Skeletal muscle satellite cell (primary cell): ENCODE data around the gene BICC1.

Source experiments
- H3K27me3 ChIP-seq: 2 replicates; pipeline ENCODE4 v1.7.0; 2013; ENCODE audit warnings: low read length; ENCODE audit not compliant: control insufficient read depth, insufficient read depth
- H3K36me3 ChIP-seq: 2 replicates; pipeline ENCODE4 v1.7.0; 2013; ENCODE audit warnings: mild to moderate bottlenecking, control low read depth, low read length; ENCODE audit not compliant: insufficient read depth
- H3K4me1 ChIP-seq: 2 replicates; pipeline ENCODE4 v1.7.0; 2013; ENCODE audit warnings: low read length; ENCODE audit not compliant: control insufficient read depth, insufficient read depth
- H3K4me2 ChIP-seq: 2 replicates; pipeline ENCODE4 v1.7.0; 2013; ENCODE audit warnings: mild to moderate bottlenecking, low read length
- H3K4me3 ChIP-seq: 2 replicates; pipeline ENCODE4 v1.7.0; 2013; ENCODE audit warnings: low read length
- H3K9ac ChIP-seq: 2 replicates; pipeline ENCODE4 v1.7.0; 2013; ENCODE audit warnings: mild to moderate bottlenecking, low read depth, low read length, moderate library complexity
- H3K9me3 ChIP-seq: replicated peaks from 2 replicates; pipeline ENCODE4 v1.7.0; 2013; ENCODE audit warnings: mild to moderate bottlenecking, control low read depth, low read length

Gene BICC1

GRCh38 chr10:58644311-58644710 is 131.6 kb downstream of the BICC1 start:
- peak overlapping the region; percentile 31 for H3K9ac ChIP-seq
- peaks cover 65% of the 10 kb centered on the region for H3K4me1 ChIP-seq
- H3K36me3 ChIP-seq: no peaks in the 10 kb centered on the region
- H3K4me2 ChIP-seq: no peak overlapping the region
- H3K9me3 ChIP-seq: no peaks in the 10 kb centered on the region
- H3K27me3 ChIP-seq: no peaks in the 10 kb centered on the region
- H3K4me3 ChIP-seq: no peak overlapping the region

- H3K4me2 ChIP-seq: no peak overlapping the region
Observed at GRCh38 chr10:58645416-58646146, 132.9 kb downstream of the BICC1 start.

GRCh38 chr10:58647376-58648112 is 134.9 kb downstream of the BICC1 start:
- no peak overlapping the region for H3K4me3 ChIP-seq
- peaks cover 63% of the 10 kb centered on the region for H3K4me1 ChIP-seq
- no peaks in the 10 kb centered on the region for H3K9me3 ChIP-seq

More at GRCh38 chr10:58645416-58646146, 132.9 kb downstream of the BICC1 start:
- Histone ChIP-seq H3K36me3 (no peaks in the 10 kb centered on the region), H3K4me1 (peaks cover 65% of the 10 kb centered on the region), H3K9me3 (no peaks in the 10 kb centered on the region), H3K27me3 (no peaks in the 10 kb centered on the region), H3K4me3 (no peak overlapping the region), H3K9ac (peak overlapping the region; percentile 12)

GRCh38 chr10:58648131-58648530 is 135.5 kb downstream of the BICC1 start:
- H3K4me3 ChIP-seq: no peak overlapping the region
- H3K27me3 ChIP-seq: no peaks in the 10 kb centered on the region
- no peaks in the 10 kb centered on the region for H3K36me3 ChIP-seq
- H3K9me3 ChIP-seq: no peaks in the 10 kb centered on the region
- peaks cover 63% of the 10 kb centered on the region for H3K4me1 ChIP-seq
- no peak overlapping the region for H3K9ac ChIP-seq
- H3K4me2 ChIP-seq: no peak overlapping the region

More at GRCh38 chr10:58647376-58648112, 134.9 kb downstream of the BICC1 start:
- H3K27me3 ChIP-seq: no peaks in the 10 kb centered on the region
- no peak overlapping the region for H3K9ac ChIP-seq
- H3K4me2 ChIP-seq: no peak overlapping the region
- no peaks in the 10 kb centered on the region for H3K36me3 ChIP-seq

DNA sequence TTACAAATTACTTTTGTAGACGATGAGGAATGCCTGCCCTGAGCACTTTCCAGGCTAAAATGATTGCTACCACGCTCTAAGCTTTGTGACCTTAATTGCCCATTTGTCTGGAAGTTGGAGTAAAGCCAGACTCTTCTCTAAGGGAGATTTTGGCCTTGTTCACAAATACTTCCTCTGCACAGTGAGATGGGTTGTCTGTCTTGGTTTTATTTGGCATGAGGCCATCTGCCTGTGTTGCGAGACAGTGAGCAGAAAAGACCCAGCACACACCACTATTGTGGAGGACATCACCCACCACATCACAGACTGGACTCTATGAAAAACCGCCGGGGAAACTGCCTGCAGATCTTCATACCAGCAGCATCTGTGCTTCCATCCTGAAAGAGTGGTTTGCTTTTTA is 138.4 kb downstream of the BICC1 start:
- Histone ChIP-seq H3K4me2 (peak overlapping the region; percentile 8), H3K27me3 (no peaks in the 10 kb centered on the region), H3K4me3 (no peak overlapping the region), H3K36me3 (no peaks in the 10 kb centered on the region), H3K4me1 (peaks cover 52% of the 10 kb centered on the region), H3K9ac (peak overlapping the region; percentile 24), H3K9me3 (no peaks in the 10 kb centered on the region)

DNA sequence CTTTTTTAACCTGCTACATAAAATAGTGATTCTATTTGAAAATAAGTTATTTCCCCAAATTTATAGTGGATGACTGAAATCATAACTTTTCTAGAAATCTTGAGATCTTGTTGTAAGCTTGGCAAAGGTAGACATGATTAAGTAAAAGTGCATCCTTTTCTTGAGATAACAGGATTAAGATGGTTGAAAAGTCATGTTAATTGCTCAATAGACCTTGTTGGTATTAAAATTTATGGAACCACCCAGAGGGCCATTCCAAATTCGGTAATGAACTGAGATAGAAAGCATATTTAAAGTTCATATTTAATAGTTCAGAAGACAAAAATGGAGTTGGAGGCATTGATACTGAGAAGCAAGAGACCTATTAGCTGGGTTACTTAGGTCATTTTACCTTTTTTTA is 139.1 kb downstream of the BICC1 start:
- Histone ChIP-seq H3K36me3 (no peaks in the 10 kb centered on the region), H3K4me1 (peaks cover 51% of the 10 kb centered on the region), H3K9me3 (no peaks in the 10 kb centered on the region)

DNA sequence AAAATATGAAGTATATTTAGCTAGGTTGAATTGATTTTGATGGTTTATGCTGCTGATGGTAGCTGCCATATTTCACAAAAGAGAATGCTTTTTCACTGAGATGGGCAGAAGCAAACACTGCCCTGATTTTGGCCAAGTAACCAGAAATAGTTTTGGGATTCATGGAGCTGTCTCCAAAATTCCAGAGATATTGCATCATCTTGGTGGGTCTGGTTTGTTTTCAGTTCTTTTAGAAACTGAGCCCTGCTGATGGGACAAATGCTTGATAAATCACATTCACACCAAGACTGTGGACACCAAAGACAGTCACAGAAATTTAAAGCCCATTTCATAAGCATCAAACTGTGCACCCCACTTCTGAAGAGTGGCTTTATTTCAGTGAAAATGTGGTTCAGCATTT is 140.5 kb downstream of the BICC1 start:
- Histone ChIP-seq H3K4me3 (no peak overlapping the region), H3K9me3 (no peaks in the 10 kb centered on the region), H3K27me3 (no peaks in the 10 kb centered on the region), H3K4me2 (no peak overlapping the region), H3K9ac (no peak overlapping the region), H3K4me1 (peaks cover 37% of the 10 kb centered on the region), H3K36me3 (no peaks in the 10 kb centered on the region)

More for the DNA sequence above, 139.1 kb downstream of the BICC1 start:
- Histone ChIP-seq H3K9ac (peak overlapping the region; percentile 24), H3K4me2 (no peak overlapping the region), H3K27me3 (no peaks in the 10 kb centered on the region), H3K4me3 (no peak overlapping the region)

DNA sequence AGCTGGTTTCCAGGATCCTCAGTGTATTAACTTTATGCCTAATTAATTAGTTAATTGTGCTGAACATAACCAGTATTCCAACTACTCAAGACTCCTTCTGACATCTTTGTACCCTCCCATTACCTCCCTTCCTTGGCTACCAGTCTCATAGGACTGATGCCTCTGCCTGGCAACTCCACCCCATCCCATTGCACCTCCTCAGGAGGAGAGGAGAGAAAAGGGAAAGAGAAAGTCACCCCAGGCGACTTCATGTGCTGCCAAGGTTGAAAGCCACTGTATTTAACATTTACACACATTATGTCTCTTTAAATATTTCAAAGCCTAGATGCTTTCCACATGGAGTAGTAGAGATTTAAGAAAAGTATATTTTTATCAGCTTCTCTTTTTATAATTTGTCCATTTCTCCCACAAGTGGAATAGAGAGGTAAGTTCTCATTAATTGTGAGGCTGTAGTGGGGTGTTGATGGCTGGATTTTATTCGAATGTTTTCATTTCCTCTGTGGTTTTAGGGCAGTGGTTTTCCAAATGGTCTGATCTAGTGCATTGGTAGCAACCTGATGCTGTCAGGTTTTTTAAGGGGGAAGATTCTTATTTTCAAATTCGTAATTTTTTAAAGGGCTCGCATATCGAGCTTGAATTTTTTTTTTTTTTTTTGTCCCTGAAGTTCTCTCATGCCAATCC is 148.0 kb downstream of the BICC1 start:
- Histone ChIP-seq H3K9ac (peak overlapping the region; percentile 71), H3K36me3 (no peaks in the 10 kb centered on the region), H3K27me3 (no peaks in the 10 kb centered on the region), H3K9me3 (peaks cover 6% of the 10 kb centered on the region), H3K4me1 (peaks cover 35% of the 10 kb centered on the region), H3K4me2 (peak overlapping the region; percentile 67), H3K4me3 (peak overlapping the region; percentile 39)

- no peaks in the 10 kb centered on the region for H3K27me3 ChIP-seq
- peak overlapping the region; percentile 39 for H3K4me3 ChIP-seq
- peak overlapping the region; percentile 67 for H3K4me2 ChIP-seq
- H3K9ac ChIP-seq: peak overlapping the region; percentile 71
- no peaks in the 10 kb centered on the region for H3K36me3 ChIP-seq
- peaks cover 6% of the 10 kb centered on the region for H3K9me3 ChIP-seq
- H3K4me1 ChIP-seq: peaks cover 38% of the 10 kb centered on the region
Observed at GRCh38 chr10:58661336-58661735, 148.7 kb downstream of the BICC1 start.

GRCh38 chr10:58661902-58662301 is 149.2 kb downstream of the BICC1 start:
- peaks cover 43% of the 10 kb centered on the region for H3K4me1 ChIP-seq
- H3K9me3 ChIP-seq: peaks cover 6% of the 10 kb centered on the region
- no peaks in the 10 kb centered on the region for H3K27me3 ChIP-seq
- H3K9ac ChIP-seq: peak overlapping the region; percentile 59
- H3K4me3 ChIP-seq: peak overlapping the region; percentile 16
- H3K4me2 ChIP-seq: peak overlapping the region; percentile 67
- no peaks in the 10 kb centered on the region for H3K36me3 ChIP-seq

GRCh38 chr10:58662314-58662713 is 149.6 kb downstream of the BICC1 start:
- Histone ChIP-seq H3K36me3 (no peaks in the 10 kb centered on the region), H3K4me3 (peak overlapping the region; percentile 16), H3K9me3 (peaks cover 6% of the 10 kb centered on the region), H3K4me2 (peak overlapping the region; percentile 67), H3K9ac (peak overlapping the region; percentile 59), H3K27me3 (no peaks in the 10 kb centered on the region), H3K4me1 (peaks cover 43% of the 10 kb centered on the region)
